Osteoblast (primary cell): Measurements from ENCODE around the gene ZFAND3. TPM values are rescaled to one million over a fixed set of nuclear protein-coding genes. Genes with fewer than 3 reads are reported as not detected.

Experiments used
- DNase-seq: peaks from one replicate; pipeline ENCODE4 v3.0.0; 2011; ENCODE audit warnings: low spot score, mixed read lengths; ENCODE audit not compliant: insufficient read length; ENCODE audit errors: missing footprints
- H2AFZ ChIP-seq: 2 replicates; pipeline ENCODE4 v1.6.0; 2011; ENCODE audit warnings: mild to moderate bottlenecking, low read length
- H3K27ac ChIP-seq: 2 replicates; pipeline ENCODE4 v1.5.1; 2011; ENCODE audit warnings: mild to moderate bottlenecking, low read depth, low read length, moderate library complexity
- H3K27me3 ChIP-seq: 2 replicates; pipeline ENCODE4 v1.6.0; 2012; ENCODE audit warnings: mild to moderate bottlenecking, control low read depth, inconsistent platforms, low read length, moderate library complexity; ENCODE audit not compliant: insufficient read depth
- H3K36me3 ChIP-seq: 2 replicates; pipeline ENCODE4 v1.5.1; 2011; ENCODE audit warnings: mild to moderate bottlenecking, low read length, control low read depth, moderate library complexity; ENCODE audit not compliant: insufficient read depth
- H3K4me1 ChIP-seq: 2 replicates; pipeline ENCODE4 v1.5.1; 2011; ENCODE audit warnings: mild to moderate bottlenecking, low read length, control low read depth, moderate library complexity; ENCODE audit not compliant: insufficient read depth
- H3K4me2 ChIP-seq: 2 replicates; pipeline ENCODE4 v1.6.0; 2011; ENCODE audit warnings: mild to moderate bottlenecking, low read length; ENCODE audit not compliant: insufficient read depth
- H3K4me3 ChIP-seq: fragments of 200-600 bp; sonication (generic); 3 replicates; pipeline ENCODE4 v1.5.1; 2012; ENCODE audit warnings: mild to moderate bottlenecking, low read length, inconsistent platforms; ENCODE audit not compliant: insufficient read depth
- H3K79me2 ChIP-seq: 2 replicates; pipeline ENCODE4 v1.6.0; 2012; ENCODE audit warnings: mild to moderate bottlenecking, low read length, control low read depth, inconsistent platforms; ENCODE audit not compliant: insufficient read depth
- H3K9me3 ChIP-seq: 2 replicates; pipeline ENCODE4 v1.5.1; 2011; ENCODE audit warnings: low read depth, low read length, control low read depth
- H4K20me1 ChIP-seq: 2 replicates; pipeline ENCODE4 v1.6.0; 2012; ENCODE audit warnings: mild to moderate bottlenecking, low read length, control low read depth; ENCODE audit not compliant: insufficient read depth
- CTCF ChIP-seq: IDR thresholded peaks from 2 replicates; pipeline ENCODE4 v1.5.1; 2011; ENCODE audit warnings: mild to moderate bottlenecking, low read depth, low read length, moderate library complexity; ENCODE audit errors: extremely low read depth
- total RNA-seq: library from RNA; depleted of rRNA; stranded (reverse); fragments of >200 nt; gene quantifications from 2 replicates; pipeline ENCODE4 v1.2.3, GENCODE V29; 2012

ZFAND3 gene
- total RNA-seq, 1 donor, result 27.1 TPM

- H3K27me3 ChIP-seq, result no peaks in the 10 kb centered on the region
- no peak overlapping the region for H3K4me2 ChIP-seq
- no peak overlapping the region for H3K4me3 ChIP-seq
- no peaks in the 10 kb centered on the region for H3K9me3 ChIP-seq
- peaks cover 57% of the 10 kb centered on the region for H3K79me2 ChIP-seq
- no peak overlapping the region for H2AFZ ChIP-seq
- no peaks in the 10 kb centered on the region for H3K36me3 ChIP-seq
- no peak for TF ChIP-seq CTCF
- DNase-seq, result no peak
- H3K4me1 ChIP-seq, result peaks cover 11% of the 10 kb centered on the region
- H4K20me1 ChIP-seq, result peaks cover 77% of the 10 kb centered on the region
- no peak overlapping the region for H3K27ac ChIP-seq
Observed at GRCh38 chr6:38113825-38114576, 294.5 kb downstream of the ZFAND3 start.

GRCh38 chr6:38114976-38115625, 295.6 kb downstream of the ZFAND3 start:
- no peak for DNase-seq
- TF ChIP-seq CTCF, result no peak
- H3K27me3 ChIP-seq, result no peaks in the 10 kb centered on the region

GRCh38 chr6:38115626-38116008, 296.1 kb downstream of the ZFAND3 start:
- no peak overlapping the region for H3K27ac ChIP-seq
- H3K79me2 ChIP-seq, result peaks cover 47% of the 10 kb centered on the region
- H3K4me1 ChIP-seq, result peaks cover 11% of the 10 kb centered on the region
- H3K4me3 ChIP-seq, result no peak overlapping the region
- TF ChIP-seq CTCF, result no peak
- no peak for DNase-seq
- H2AFZ ChIP-seq, result no peak overlapping the region
- peaks cover 70% of the 10 kb centered on the region for H4K20me1 ChIP-seq
- H3K27me3 ChIP-seq, result no peaks in the 10 kb centered on the region
- H3K9me3 ChIP-seq, result no peaks in the 10 kb centered on the region
- H3K36me3 ChIP-seq, result no peaks in the 10 kb centered on the region
- H3K4me2 ChIP-seq, result no peak overlapping the region

More at GRCh38 chr6:38114976-38115625, 295.6 kb downstream of the ZFAND3 start:
- Histone ChIP-seq H4K20me1 (peaks cover 75% of the 10 kb centered on the region), H3K79me2 (peaks cover 50% of the 10 kb centered on the region), H2AFZ (no peak overlapping the region), H3K4me1 (peaks cover 11% of the 10 kb centered on the region), H3K27ac (no peak overlapping the region), H3K9me3 (no peaks in the 10 kb centered on the region), H3K4me3 (no peak overlapping the region), H3K36me3 (no peaks in the 10 kb centered on the region), H3K4me2 (no peak overlapping the region)

- Histone ChIP-seq H4K20me1 (peaks cover 64% of the 10 kb centered on the region), H3K36me3 (no peaks in the 10 kb centered on the region), H3K4me2 (no peak overlapping the region), H3K4me1 (peaks cover 11% of the 10 kb centered on the region), H3K27ac (no peak overlapping the region), H3K79me2 (peaks cover 49% of the 10 kb centered on the region), H3K27me3 (no peaks in the 10 kb centered on the region), H2AFZ (no peak overlapping the region), H3K9me3 (no peaks in the 10 kb centered on the region), H3K4me3 (no peak overlapping the region)
- no peak for DNase-seq
- no peak for TF ChIP-seq CTCF
Observed at GRCh38 chr6:38116248-38116647, 296.7 kb downstream of the ZFAND3 start.
